IPS DF 4.7 (cell line): ENCODE results near the gene VWC2L.

ENCODE experiments used
- DNase-seq: peaks from one replicate; pipeline ENCODE4 v3.0.0-alpha.2; 2013; ENCODE audit warnings: low spot score; ENCODE audit errors: extremely low read depth

VWC2L gene

GRCh38 chr2:214579035-214579434, 168.2 kb downstream of the VWC2L start:
- no peak for DNase-seq

GRCh38 chr2:214587442-214587841, 176.6 kb downstream of the VWC2L start:
- peak; percentile 33 for DNase-seq

DNA sequence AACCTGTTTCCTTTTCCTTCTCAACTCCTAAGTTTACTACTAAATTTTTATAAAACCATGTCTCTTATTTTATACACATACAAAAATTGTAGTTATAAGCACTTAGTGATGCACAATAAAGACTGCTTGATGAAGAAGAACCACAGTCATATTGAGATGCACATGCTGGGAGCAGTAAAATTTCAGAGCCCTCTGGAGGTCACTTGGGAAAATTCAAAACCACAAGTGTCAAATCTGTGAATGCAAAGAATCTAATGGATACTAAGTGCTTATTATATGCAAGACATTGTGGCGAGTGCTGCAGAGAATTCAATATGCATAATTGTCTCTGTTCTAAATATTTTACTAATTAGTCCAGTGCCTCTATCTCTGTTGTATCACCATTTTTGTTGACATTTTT, 180.5 kb downstream of the VWC2L start:
- no peak for DNase-seq

DNA sequence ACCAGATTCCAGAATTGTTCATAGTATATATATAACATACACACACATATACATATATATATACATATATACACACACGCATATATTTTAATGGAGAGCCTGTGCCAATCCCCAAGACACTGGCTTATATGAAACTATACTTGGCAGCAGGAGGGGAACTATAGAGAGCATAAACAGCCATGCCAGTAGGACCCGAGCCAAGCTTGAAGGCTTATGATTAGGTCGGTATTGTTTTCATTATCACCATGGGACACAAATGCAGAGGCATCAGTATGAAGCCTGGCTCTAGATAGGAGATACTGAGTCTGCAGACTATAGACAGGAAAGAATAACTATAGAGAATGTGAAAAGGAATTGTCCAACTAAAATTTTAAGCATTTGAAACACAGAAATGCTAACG, 181.2 kb downstream of the VWC2L start:
- DNase-seq = no peak

DNA sequence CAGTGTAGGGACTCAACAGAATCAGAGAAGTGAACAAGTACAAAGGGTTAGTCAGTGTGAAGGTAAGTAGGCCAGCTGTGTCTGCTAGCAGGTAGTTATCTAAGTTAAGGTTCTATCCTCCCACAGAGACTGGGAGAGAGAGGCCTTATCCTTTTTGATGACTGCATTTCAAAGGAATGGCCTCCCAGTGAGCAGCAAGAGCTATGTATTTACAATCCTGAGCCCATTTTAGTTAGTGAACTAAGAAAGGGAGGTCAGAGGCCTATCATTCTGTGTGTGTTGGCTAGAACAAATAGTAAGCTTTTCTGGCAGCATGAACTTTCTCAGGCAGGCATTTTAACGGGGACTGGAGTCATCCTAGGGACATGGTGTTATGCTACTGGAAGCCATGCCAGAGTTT, 182.9 kb downstream of the VWC2L start:
- peak; percentile 38 for DNase-seq

DNA sequence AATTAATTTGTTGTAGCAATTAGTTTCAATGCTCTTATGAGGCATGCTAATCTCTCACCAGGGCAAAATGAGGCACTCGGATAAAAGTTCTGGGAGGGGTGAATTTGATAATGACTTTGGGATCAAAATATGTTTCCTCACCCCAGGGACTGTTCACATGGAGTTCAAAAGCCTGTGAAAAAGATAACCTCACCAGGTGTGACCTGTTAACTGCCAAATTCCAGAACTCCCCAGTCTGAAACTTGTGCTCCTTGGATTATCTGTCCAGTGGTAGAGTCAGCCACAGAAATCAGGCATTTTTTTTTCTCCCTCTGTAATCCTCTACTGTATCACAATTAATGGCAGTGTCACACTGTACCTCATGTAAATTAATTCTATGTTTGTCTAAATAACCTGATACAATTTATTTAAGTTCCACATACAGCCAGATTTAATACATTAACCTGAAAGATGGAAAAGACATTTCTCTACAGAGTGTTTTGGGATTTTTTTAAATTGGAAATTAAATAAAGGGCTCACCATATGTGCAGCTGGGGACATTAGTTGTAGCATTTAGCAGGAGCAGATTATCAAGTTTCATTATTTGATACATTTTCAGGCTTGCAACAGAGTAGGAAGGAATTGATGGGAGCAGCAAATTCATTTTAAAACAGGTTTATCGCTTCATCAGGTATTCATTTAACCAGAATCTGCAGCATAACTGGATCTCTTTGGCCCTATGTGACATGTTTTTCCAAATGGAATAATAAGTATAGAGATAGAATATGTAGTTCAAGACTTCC, 191.2 kb downstream of the VWC2L start:
- DNase-seq = no peak

DNA sequence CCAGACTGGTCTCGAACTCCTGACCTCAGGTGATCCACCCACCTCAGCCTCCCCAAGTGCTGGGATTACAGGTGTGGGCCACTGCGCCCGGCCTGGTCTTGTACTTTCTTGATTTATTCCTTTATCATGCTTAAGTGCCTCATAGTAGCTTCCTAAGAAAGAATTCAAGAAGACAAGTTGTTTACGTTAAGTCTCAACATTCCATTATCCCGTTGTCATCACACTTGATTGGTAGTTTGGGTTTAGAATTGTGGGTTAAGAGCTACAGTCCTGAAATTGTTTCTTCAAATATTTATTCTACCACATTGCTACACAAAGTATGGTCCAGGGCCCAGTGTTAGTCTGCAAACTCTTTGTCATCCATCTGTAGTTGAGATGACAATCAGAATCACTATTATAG, 194.0 kb downstream of the VWC2L start:
- peak; percentile 11 for DNase-seq

DNA sequence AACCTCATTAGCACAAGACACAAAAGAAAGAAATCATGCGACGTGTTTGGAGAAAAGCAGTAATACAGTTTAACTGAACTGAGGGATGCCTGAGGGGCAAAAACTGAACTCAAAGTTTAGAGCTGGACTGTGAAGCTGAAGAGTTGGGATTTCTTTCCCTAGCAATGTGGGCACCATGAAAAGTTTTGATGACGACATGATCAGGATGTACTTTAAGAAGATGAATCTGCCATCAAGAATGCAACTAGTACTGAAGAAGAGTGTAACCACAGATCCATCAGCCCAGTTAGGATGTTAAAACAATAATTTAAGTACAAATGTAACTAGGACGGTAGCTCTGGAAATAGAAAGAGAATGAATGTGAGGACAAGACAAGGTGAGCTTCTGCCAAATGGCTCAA, 196.2 kb downstream of the VWC2L start:
- no peak for DNase-seq

- no peak for DNase-seq
These were observed 200.2 kb downstream of the VWC2L start for GRCh38 chr2:214611015-214611414.

GRCh38 chr2:214624166-214624760, 213.4 kb downstream of the VWC2L start:
- no peak for DNase-seq

DNA sequence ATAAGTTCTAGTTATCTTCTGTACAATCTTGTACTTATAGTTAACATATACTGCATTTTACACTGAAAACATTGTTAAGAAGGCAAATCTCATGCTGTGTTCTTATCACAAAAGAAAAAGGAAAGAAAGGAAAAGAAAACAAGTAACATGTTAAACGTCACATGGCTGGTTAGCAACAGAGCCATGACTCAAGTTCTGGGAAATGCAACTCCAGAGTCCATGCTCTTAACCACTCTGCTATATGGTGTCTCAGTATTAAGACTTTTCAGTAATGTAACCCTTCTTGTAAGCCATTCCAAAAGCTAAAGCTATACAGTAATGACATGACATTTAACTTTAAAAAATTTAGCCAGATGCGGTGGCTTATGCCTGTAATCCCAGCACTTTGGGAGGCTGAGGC, 217.2 kb downstream of the VWC2L start:
- no peak for DNase-seq
